Medulla oblongata (tissue), 1 donor: Measurements from ENCODE around the gene ASB1.

Experiments
- DNase-seq: peaks from one replicate; pipeline ENCODE4 v3.0.0-alpha.2; 2015; ENCODE audit errors: extremely low spot score

Gene ASB1

GRCh38 chr2:238467062-238467461 is 40.3 kb downstream of the ASB1 start:
- DNase-seq, result no peak

- no peak for DNase-seq
These were observed 41.1 kb downstream of the ASB1 start for GRCh38 chr2:238467792-238468191.

DNA sequence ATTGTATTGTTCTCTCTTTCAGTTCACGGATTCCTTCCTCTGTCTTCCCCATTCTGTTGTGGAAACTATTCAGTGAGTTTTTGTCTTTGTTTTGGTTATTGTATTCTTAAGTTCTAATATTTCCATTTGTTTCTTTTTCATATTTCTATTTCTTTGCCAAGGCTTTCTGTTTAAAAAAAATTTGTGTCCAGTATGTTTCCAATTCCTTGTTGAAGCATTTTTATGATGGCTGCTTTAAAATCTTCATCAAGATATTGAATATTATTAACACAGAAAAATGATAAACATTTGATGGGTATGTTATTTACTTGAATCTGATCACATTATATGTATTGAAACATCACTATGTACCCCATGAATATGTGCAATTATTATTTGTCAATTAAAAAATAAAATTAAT is 42.4 kb downstream of the ASB1 start:
- DNase-seq, result no peak

DNA sequence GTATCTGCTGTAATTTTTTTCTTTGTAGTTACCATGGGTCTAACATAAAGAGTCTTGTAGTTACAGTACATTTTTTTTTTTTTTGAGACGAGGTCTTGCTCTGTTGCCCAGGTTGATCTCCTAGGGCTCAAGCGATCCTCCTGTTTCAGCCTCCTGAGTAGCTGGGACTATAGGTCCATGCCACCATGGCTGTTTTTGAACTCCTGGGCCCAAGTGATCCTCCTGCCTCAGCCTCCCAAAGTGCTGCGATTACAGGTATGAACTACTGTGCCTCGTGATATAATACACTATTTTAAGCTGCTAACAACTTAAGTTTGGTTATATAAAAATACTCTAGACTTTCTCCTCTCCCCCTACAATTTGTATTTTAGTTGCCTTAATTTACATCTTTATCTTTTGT is 46.3 kb downstream of the ASB1 start:
- no peak for DNase-seq

DNA sequence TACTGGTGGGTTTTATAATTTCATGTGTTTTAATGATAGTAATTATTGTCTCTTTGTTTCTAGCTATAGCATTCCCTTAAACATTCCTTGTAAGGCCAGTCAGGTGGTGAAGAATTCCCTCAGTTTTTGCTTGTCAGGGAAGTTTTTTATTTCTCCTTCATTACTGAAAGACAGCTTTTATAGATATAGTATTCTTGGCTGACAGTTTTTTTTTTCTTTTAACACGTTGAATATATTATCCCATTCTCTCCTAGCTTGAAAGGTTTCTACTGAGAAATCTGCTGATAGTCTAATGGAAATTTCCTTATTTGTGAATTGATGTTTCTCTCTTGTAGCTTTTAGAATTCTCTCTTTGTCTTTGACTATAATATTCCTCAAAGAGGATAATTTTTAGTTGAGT is 46.8 kb downstream of the ASB1 start:
- no peak for DNase-seq

GRCh38 chr2:238475034-238475433 is 48.3 kb downstream of the ASB1 start:
- no peak for DNase-seq

DNA sequence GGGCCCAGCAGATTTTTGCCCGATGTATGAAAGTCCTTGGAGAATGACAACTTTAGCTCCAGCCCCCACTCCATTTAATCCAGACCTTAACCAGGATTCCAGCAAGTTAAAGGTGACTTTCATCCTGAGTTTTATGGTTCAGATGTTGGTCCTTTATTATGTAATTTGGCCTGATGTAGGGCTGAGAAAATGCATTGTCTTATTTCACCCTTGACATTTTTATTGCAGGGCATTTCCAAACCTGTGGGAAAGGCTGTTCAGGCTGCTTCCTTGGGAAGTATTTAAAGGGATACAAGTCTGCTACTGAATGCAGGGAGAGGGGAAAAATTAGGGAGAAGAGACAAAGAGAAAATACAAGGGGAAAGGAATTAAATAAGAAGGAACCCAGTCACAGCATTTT is 48.8 kb downstream of the ASB1 start:
- DNase-seq, result no peak

DNA sequence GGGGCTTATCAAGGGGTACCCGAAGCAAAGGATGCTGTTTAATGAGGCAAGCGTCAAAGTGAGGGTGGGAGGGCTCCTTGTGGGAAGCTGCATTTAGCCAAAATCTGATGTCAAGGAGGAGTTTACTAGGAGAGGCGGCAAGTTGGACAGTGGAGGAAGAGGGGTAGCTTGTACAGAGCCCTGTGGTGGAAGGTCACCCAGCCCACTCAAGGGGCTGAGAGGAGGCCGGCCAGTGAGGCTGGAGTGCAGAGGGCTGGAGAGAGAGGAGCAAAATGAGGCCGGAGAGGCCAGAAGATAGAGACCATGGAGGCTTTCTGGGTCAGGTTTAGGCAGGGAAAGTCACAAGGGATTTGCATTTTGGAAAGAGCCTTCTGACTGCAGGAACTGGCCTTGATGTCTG is 49.5 kb downstream of the ASB1 start:
- DNase-seq, result no peak

DNA sequence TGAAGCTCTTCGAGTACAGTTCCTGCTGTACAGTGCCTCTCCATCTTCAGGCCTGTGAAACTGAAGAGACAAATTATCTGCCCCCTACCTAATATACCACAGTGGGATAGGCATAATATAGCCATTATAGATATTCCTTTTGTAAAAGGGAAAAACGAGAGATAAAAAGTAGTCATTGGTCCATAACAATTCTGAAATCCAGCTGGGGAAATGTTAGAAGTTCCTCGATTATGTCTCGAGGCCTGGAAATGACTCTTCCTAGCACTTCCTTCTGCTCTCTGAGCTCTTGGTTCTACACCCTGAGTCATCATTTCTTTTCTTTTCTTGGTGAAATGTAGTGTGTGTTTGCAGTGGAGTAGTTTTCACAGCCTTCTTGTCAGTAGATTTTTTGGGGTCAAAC is 51.5 kb downstream of the ASB1 start:
- no peak for DNase-seq

GRCh38 chr2:238479847-238480246 is 53.1 kb downstream of the ASB1 start:
- DNase-seq, result no peak

GRCh38 chr2:238483021-238483420 is 56.3 kb downstream of the ASB1 start:
- no peak for DNase-seq

- DNase-seq, result no peak
These were observed 56.9 kb downstream of the ASB1 start for GRCh38 chr2:238483656-238484055.

DNA sequence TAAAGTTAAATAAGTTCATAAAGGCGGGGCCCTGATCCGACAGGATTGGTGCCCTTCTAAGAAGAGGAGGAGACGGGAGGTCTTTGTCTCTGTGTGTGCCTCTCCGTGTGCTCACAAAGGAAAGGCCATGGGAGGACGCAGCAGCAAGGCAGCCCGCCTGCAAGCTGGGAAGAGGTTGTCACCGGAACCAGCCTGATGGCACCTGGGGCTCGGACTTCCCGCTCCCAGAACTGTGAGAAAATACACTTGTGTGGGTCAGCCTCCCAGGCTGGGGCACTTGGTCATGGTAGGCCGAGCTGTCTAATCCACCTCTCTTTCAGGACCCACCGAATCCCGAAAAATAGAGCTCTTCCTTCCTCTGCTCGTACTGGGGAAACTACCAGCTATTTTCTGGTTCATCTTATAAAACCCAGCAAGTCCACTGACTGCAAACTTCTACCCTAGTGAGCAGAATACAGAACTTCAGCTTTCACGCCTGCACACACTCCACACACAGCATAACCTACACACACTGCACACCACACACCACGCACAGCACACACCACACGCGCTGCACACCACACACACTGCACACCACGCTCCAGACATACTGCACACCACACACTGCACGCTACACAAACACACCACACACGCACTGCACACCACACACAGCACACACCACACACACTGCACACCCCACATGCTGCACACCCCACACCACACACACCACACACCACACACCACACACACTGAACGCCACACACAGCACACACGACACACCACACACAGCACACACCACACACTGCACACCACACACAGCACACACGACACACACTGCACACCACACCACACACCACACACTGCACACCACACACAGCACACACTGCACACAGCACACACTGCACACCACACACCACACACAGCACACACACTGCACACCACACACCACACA is 58.1 kb downstream of the ASB1 start:
- no peak for DNase-seq

GRCh38 chr2:238486123-238486848 is 59.6 kb downstream of the ASB1 start:
- no peak for DNase-seq

- DNase-seq, result no peak
These were observed 60.4 kb downstream of the ASB1 start for GRCh38 chr2:238487134-238487533.

DNA sequence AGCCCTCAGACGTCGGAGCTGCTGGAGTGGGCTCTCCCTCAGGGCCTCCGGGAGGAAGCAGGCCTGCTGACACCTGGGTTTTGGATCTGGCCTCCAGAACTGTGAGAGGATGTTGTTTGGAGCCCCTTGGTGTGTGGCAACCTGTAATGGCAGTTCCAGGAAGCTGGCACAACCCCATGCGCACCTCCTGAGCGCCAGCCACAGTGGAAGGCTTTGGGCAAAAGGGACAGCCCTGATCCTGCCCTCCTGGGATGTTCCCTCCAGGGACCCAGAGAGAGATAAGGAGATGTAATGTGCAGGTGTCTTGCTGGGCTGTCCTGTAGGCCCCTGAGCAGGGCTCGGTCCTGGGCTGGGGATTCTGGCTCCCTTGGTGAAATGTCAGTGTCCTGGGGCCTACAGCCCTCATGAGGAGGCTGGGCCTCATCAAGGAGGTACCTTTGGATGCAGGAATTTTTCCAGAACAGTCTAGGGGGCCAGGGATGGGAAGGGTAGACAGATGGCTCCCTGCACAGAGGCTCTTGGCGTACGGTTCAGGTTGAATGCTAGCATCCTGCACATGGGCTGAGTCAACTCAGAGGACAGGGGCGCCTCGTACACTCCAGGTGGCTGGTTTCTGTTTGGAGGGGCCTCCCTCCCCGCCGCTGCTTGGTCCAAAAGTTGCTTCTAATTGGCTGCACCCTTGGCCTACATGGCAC is 61.1 kb downstream of the ASB1 start:
- no peak for DNase-seq

DNA sequence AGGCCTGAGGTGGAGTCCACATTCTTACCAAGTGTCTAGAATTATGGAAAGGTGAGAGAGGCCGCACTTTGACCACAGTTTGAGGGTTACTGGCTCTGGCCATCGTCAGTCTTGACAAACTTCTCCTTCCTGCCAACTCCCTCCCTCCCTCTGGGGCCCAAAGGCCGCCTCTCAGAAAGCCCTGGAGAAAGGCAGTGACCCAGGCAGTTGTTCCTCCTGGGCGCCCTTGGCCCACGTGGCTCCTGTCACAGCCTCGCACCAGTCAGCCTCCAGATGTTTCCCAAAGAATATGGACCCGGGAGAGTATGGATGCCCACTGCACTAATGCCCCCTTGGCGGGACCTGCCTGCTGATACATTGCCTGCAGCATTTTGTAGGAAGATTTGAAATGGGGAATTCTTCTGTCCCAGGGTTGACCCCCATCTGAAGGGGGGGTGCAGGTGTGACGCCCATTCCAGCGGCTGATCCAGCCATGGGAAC is 61.7 kb downstream of the ASB1 start:
- no peak for DNase-seq

DNA sequence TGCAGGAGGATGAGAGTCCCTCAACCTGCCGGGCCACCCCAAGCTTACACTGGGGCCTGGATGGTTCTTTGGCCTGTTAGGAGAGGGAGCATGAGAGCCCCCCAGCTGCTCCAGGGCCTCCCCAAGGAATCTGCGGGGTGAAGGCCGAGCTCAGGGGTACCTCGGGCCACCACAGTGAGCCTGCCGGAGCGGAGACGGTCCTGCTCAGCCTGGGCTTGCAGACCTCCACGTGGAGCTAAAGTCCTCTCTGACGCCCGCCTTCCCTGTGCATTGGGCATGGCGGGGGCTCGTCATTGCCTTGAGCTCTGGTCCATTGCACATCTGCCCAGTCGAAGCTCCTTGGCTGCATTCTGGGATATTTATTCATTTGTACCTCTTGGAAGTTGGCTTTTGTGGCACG is 62.7 kb downstream of the ASB1 start:
- no peak for DNase-seq

- DNase-seq, result no peak
These were observed 63.2 kb downstream of the ASB1 start for GRCh38 chr2:238489896-238490295.

DNA sequence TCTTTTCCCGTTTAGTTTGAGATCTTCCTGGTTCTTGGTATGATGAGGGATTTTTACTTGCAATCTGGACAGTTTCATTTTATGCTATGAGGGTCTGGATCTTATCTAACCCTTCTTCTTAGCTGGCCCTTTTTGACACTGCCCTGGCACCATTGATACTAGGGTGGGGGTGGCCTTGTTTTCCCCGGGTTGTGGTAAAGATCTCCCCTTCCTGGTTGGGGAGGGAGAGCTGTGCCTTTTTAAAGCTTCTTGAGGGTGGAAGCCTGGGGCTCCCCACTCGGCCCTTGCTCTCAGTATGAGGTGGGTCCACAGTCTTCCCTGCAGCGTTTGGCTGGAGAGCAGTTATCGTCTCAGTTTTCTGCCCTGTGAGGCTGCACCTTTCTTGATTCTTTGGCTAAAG is 66.1 kb downstream of the ASB1 start:
- DNase-seq, result no peak

DNA sequence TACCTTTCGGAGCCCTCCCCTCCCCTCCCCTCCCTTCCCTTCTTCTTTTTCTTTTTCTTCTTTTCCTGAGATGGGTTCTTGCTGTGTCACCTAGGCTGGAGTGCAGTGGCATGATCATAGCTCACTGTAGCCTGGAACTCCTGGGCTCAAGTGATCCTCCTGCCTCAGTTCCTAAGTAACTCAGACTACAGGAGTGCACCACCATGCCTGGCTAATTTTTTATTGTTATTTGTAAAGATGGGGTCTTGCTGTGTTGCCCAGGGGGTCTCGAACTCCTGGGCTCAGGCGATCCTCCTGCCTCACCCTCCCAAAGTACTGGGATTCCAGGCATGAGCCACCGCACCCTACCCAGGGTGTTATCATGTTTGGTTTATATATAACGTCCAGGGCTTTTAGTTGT is 66.7 kb downstream of the ASB1 start:
- DNase-seq, result no peak

- no peak for DNase-seq
These were observed 67.3 kb downstream of the ASB1 start for GRCh38 chr2:238493880-238494572.
